Neural cell (in vitro differentiated cells): Measurements from ENCODE around the gene PLK3.
"Not testable (repeated sequence)": the region's sequence is repeated elsewhere in the genome, so short reads cannot be mapped to it uniquely, and the experiment has no call there.

Experiments used
- POLR2AphosphoS5 ChIP-seq: IDR thresholded peaks from 2 replicates; pipeline ENCODE4 v1.6.1; 2012
- RAD21 ChIP-seq: fragments of 450-650 bp; conservative IDR thresholded peaks from 2 replicates; pipeline ENCODE4 v1.6.1; 2014; ENCODE audit warnings: antibody characterized with exemption, mild to moderate bottlenecking, moderate library complexity
- TAF1 ChIP-seq: IDR thresholded peaks from 2 replicates; pipeline ENCODE4 v1.6.1; 2012; ENCODE audit warnings: low read depth
- TF ChIP-seq, protein P1 (sequence below): fragments of 450-650 bp; IDR thresholded peaks from 2 replicates; pipeline ENCODE4 v1.5.1; 2014; ENCODE audit warnings: antibody characterized with exemption, mild to moderate bottlenecking, moderate library complexity; ENCODE audit not compliant: poor library complexity, severe bottlenecking
- TF ChIP-seq, protein P2 (sequence below): IDR thresholded peaks from 2 replicates; pipeline ENCODE4 v1.6.1; 2012; ENCODE audit warnings: borderline replicate concordance

DNA sequence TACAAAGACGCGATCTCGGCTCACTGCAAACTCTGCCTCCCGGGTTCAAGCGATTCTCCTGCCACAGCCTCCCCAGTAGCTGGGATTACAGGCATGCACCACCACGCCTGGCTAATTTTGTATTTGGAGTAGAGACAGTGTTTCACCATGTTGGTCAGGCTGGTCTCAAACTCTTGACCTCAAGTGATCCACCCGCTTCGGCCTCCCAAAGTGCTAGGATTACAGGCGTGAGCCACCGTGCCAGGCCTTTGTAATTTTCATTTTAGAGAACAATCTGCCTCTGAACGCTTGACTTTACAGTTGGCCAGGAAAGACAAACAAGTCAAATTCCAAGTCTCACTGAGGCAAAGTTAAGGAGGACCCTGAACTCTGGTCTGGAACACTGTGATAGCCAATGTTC is 38.1 kb downstream of the PLK3 start:
- TF ChIP-seq, protein P1, sequence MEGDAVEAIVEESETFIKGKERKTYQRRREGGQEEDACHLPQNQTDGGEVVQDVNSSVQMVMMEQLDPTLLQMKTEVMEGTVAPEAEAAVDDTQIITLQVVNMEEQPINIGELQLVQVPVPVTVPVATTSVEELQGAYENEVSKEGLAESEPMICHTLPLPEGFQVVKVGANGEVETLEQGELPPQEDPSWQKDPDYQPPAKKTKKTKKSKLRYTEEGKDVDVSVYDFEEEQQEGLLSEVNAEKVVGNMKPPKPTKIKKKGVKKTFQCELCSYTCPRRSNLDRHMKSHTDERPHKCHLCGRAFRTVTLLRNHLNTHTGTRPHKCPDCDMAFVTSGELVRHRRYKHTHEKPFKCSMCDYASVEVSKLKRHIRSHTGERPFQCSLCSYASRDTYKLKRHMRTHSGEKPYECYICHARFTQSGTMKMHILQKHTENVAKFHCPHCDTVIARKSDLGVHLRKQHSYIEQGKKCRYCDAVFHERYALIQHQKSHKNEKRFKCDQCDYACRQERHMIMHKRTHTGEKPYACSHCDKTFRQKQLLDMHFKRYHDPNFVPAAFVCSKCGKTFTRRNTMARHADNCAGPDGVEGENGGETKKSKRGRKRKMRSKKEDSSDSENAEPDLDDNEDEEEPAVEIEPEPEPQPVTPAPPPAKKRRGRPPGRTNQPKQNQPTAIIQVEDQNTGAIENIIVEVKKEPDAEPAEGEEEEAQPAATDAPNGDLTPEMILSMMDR: not testable (repeated sequence)
- not testable (repeated sequence) for TF ChIP-seq POLR2AphosphoS5, TAF1, RAD21
- TF ChIP-seq, protein P2, sequence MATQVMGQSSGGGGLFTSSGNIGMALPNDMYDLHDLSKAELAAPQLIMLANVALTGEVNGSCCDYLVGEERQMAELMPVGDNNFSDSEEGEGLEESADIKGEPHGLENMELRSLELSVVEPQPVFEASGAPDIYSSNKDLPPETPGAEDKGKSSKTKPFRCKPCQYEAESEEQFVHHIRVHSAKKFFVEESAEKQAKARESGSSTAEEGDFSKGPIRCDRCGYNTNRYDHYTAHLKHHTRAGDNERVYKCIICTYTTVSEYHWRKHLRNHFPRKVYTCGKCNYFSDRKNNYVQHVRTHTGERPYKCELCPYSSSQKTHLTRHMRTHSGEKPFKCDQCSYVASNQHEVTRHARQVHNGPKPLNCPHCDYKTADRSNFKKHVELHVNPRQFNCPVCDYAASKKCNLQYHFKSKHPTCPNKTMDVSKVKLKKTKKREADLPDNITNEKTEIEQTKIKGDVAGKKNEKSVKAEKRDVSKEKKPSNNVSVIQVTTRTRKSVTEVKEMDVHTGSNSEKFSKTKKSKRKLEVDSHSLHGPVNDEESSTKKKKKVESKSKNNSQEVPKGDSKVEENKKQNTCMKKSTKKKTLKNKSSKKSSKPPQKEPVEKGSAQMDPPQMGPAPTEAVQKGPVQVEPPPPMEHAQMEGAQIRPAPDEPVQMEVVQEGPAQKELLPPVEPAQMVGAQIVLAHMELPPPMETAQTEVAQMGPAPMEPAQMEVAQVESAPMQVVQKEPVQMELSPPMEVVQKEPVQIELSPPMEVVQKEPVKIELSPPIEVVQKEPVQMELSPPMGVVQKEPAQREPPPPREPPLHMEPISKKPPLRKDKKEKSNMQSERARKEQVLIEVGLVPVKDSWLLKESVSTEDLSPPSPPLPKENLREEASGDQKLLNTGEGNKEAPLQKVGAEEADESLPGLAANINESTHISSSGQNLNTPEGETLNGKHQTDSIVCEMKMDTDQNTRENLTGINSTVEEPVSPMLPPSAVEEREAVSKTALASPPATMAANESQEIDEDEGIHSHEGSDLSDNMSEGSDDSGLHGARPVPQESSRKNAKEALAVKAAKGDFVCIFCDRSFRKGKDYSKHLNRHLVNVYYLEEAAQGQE: not testable (repeated sequence)
